ENCODE results near the gene MAFF.

The MAFF gene

DNA sequence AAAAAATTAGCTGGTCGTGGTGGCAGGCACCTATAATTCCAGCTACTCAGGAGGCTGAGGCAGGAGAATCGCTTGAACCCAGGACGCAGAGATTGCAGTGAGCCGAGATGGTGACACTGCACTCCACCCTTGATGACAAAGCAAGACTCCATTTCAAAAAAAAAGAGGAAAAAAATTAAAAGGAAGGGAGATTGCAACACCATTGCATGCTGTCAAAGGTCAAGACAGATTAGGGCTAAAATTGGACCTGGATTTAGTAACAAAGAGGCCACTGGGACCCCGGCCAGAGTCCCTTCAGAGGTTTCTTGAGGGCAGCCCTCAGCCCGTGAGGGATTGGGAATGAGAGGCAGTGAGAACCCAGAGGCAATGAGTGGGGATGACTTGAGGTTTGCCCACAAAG, 8.2 kb upstream of the MAFF start:
- no peaks in the 10 kb centered on the region for H3K36me3 ChIP-seq (ENCODE audit: control insufficient read depth, insufficient read depth, low read length, severe bottlenecking)
- no peaks in the 10 kb centered on the region for H3K9me3 ChIP-seq (ENCODE audit: control insufficient read depth, low read length)
- DNase-seq (ENCODE audit: low read depth) = no peak
- H3K4me1 ChIP-seq (ENCODE audit: control insufficient read depth, insufficient read depth, low read length) = peaks cover 41% of the 10 kb centered on the region
- no peak overlapping the region for H3K9ac ChIP-seq (ENCODE audit: low read length)
- H3K4me3 ChIP-seq (ENCODE audit: low read length) = no peak overlapping the region
- no peaks in the 10 kb centered on the region for H3K27me3 ChIP-seq (replicated peaks; ENCODE audit: control insufficient read depth, insufficient read depth, low read length)

DNA sequence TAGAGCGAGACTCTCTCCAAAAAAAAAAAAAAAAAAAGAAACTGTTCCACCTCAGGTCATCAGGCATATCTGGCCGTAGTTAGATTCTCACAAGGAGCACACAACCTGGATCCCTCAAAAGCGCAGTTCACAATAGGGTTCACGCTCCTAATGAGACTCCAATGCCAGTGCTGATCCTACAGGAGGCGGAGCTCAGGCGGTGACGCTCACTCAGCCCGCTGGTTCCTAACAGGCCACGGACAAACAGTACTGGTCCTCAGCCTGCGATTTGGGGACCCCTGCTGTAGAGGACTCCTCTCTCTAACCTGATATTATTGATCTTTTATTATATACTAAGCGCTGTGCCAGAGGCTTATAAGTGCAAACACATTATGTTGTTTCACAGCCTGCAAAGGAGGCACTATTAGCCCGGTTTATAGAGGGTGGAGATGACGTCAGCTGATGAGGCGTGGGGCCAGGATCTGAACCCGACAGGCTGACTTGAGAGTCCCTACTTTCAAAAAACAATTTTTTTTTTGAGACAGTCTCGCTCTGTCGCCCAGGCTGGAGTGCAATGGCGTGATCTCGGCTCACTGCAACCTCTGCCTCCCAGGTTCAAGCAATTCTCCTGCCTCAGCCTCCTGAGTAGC, 4.9 kb upstream of the MAFF start:
- H3K4me1 ChIP-seq (ENCODE audit: control insufficient read depth, insufficient read depth, low read length) = peaks cover 32% of the 10 kb centered on the region
- H3K9ac ChIP-seq (ENCODE audit: low read length) = no peak overlapping the region
- H3K4me3 ChIP-seq (ENCODE audit: low read length) = no peak overlapping the region
- H3K27me3 ChIP-seq (replicated peaks; ENCODE audit: control insufficient read depth, insufficient read depth, low read length) = no peaks in the 10 kb centered on the region
- no peaks in the 10 kb centered on the region for H3K36me3 ChIP-seq (ENCODE audit: control insufficient read depth, insufficient read depth, low read length, severe bottlenecking)
- DNase-seq (ENCODE audit: low read depth) = no peak
- no peaks in the 10 kb centered on the region for H3K9me3 ChIP-seq (ENCODE audit: control insufficient read depth, low read length)

DNA sequence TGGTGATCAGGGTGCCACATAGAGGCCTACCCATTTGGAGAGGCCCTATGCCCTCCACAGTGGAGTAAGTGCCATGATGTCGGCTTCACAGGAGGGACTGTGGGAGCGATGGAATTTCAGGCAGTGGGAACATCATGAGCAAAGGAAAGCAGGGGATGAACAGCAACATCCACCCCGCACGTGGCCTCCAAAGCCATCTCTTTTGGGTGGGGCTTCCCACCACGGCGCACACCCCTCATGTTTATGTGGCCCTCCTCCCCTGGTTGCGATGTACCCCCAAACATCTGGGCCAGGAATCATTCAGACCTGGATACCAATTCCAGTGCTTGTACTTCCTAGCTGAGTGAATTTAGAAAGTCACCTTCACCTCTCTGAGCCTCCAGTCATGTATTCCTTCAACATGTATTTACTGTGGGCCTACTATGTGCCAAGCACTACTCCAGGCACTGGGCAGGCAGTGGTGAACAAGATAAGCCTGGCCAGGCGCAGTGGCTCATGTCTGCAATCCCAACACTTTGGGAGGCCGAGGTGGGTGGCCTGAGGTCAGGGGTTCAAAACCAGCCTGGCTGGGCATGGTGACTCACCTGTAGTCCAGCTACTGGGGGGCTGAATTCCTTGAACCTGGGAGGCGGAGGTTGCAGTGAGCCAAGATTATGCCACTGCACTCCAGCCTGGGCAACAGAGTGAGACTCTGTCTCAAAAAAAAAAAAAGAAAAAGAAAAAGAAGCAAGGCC, 1.8 kb upstream of the MAFF start:
- DNase-seq (ENCODE audit: low read depth) = no peak
- no peak overlapping the region for H3K4me3 ChIP-seq (ENCODE audit: low read length)
- peaks cover 25% of the 10 kb centered on the region for H3K4me1 ChIP-seq (ENCODE audit: control insufficient read depth, insufficient read depth, low read length)
- H3K27me3 ChIP-seq (replicated peaks; ENCODE audit: control insufficient read depth, insufficient read depth, low read length) = no peaks in the 10 kb centered on the region
- H3K9me3 ChIP-seq (ENCODE audit: control insufficient read depth, low read length) = no peaks in the 10 kb centered on the region
- no peaks in the 10 kb centered on the region for H3K36me3 ChIP-seq (ENCODE audit: control insufficient read depth, insufficient read depth, low read length, severe bottlenecking)
- no peak overlapping the region for H3K9ac ChIP-seq (ENCODE audit: low read length)

DNA sequence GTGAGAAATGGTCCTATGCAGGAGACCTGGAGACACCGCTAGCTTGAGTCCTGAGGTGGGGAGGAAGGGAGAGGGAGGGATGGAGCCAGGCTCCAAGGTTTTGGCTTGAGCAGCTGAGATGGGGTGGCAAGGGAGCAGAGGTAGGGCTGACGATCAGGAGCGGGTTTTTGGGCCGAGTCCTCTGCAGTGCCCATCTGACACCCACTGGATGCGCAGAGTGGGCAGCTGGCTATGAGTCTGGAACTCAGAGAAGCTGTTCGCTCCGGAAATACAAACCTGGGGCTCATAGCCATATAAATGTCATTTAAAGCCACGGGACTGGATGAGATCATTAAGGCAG, 453 bp upstream of the MAFF start:
- Histone ChIP-seq H3K9me3 (ENCODE audit: control insufficient read depth, low read length) (no peaks in the 10 kb centered on the region), H3K27me3 (replicated peaks; ENCODE audit: control insufficient read depth, insufficient read depth, low read length) (no peaks in the 10 kb centered on the region), H3K4me3 (ENCODE audit: low read length) (peak overlapping the region; percentile 80), H3K4me1 (ENCODE audit: control insufficient read depth, insufficient read depth, low read length) (peaks cover 35% of the 10 kb centered on the region), H3K9ac (ENCODE audit: low read length) (peak overlapping the region; percentile 74), H3K36me3 (ENCODE audit: control insufficient read depth, insufficient read depth, low read length, severe bottlenecking) (no peaks in the 10 kb centered on the region)
- DNase-seq (ENCODE audit: low read depth) = no peak

DNA sequence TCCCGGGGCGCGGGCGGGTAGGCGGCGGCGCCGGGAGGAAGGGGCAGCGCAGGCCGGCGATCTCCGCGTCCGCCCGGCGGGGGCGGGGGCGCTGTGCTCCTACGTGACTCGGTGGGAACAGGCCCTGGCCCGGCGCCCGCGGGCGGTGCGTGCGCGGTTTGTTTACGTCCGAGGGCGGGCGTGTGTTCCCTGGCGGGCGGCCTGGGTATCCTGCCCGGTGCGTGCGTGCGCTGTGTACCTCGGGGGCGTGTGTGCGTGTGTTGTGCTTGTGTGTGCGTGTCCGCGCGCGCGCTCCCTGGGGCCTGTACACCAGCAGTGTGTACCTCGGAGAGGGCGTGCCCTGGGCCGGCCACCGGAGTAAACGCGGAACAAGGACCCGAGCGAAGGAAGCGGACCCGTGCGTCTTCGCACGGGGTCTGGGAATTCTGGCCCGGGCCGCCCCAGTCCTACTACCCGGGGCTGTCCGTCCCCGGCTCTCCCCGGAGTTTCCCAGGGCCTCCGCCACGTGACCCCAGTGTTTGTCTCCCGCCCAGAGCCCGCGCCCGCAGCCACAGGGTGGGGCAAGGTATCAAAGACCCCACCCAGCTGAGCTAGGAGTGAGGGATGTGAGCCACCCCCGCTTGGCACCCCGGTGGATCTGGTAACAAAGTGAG, 769 bp downstream of the MAFF start:
- H3K9ac ChIP-seq (ENCODE audit: low read length) = peak overlapping the region; percentile 87
- peaks cover 35% of the 10 kb centered on the region for H3K4me1 ChIP-seq (ENCODE audit: control insufficient read depth, insufficient read depth, low read length)
- H3K27me3 ChIP-seq (replicated peaks; ENCODE audit: control insufficient read depth, insufficient read depth, low read length) = no peaks in the 10 kb centered on the region
- H3K9me3 ChIP-seq (ENCODE audit: control insufficient read depth, low read length) = no peaks in the 10 kb centered on the region
- peak overlapping the region; percentile 85 for H3K4me3 ChIP-seq (ENCODE audit: low read length)
- DNase-seq (ENCODE audit: low read depth) = peak; percentile 96
- H3K36me3 ChIP-seq (ENCODE audit: control insufficient read depth, insufficient read depth, low read length, severe bottlenecking) = no peaks in the 10 kb centered on the region

DNA sequence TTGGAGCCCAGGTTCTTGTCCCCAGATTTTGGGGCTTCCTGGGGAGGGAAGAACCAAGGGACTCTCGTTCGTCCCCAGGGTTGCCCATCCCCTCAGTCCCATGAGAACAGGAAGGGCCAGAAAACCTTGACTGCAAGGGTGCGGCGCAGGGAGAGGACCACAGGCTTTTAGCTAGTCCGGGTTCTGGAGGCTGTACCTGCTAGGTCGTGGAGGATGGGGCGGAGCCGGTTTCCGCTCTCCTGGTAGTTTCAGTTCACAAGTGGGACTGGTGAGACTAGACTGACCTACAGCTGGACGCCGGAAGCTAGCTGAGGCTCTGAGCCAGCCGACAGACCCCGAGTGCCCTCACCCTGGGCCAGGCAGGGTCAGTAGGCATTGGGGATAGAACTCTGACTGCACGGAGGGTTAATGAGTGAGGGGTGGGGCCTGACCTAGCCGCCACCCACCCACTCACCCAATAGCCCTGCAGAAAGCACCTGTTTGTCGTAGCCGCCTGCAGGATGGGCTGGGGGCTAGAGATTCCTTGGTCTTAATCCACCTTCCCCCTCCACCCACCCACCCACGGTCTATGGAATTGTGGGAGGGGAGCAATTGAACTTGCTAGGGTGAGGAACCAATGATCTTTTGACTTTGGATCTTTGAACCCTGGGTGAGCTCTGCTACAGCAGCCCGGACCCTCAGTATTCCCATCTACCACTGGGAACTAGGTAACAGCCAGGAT, 1.5 kb downstream of the MAFF start:
- Histone ChIP-seq H3K9ac (ENCODE audit: low read length) (peak overlapping the region; percentile 87), H3K36me3 (ENCODE audit: control insufficient read depth, insufficient read depth, low read length, severe bottlenecking) (no peaks in the 10 kb centered on the region), H3K9me3 (ENCODE audit: control insufficient read depth, low read length) (no peaks in the 10 kb centered on the region), H3K4me1 (ENCODE audit: control insufficient read depth, insufficient read depth, low read length) (peaks cover 35% of the 10 kb centered on the region), H3K4me3 (ENCODE audit: low read length) (peak overlapping the region; percentile 85), H3K27me3 (replicated peaks; ENCODE audit: control insufficient read depth, insufficient read depth, low read length) (no peaks in the 10 kb centered on the region)
- peak; percentile 51 for DNase-seq (ENCODE audit: low read depth)

DNA sequence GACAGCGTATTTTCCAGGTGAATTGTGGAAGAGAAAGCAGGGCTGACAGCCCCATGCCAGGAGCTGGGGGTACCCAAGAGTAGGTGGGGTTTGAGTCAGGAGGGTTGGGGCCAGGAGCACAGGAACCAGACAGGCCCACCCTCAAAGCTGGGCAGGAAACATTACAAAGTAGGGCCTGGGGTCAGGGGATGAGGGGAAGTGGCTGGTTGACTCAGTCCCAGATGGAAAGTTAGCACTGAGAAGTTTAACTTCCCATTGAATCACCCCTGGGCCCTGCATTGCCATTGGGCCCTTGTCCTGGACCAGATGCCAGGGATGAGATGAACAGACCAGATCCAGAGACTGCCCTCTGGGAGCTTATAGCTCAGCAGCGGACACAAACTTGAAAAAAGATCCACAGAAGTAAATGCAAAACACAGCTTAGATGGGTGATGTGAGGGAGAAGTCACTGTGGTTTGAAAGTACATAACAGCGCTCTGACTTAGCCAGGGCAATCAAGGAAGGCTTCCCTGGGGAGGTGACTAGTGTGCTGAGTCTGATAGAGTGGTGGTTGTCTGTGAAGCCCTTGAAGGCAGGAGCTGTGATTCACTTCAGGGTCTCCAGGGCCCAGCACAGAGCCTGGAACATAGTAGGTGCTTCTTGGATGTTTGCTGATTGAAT, 2.2 kb downstream of the MAFF start:
- H3K4me3 ChIP-seq (ENCODE audit: low read length) = peak overlapping the region; percentile 85

DNA sequence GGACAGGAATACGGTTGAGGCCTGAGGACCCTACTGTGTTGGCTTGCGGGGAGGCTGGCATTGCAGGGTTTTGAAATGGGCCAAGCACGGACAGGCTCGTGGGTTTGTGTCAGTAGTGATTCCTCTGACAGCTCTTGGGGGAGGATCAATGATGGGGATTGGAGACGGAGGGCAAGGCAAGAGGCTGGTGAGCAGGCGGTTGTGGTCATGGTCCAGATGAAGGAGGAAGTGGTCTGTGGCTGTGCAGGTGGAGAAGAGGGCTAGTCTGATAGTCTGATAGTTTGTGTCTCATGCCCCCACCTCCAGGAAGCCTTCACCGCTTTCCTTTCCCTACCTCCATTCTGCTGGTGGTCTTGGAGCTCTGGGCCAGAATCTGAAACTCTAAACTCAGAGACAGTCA, 3.0 kb downstream of the MAFF start:
- Histone ChIP-seq H3K9me3 (ENCODE audit: control insufficient read depth, low read length) (no peaks in the 10 kb centered on the region), H3K9ac (ENCODE audit: low read length) (peak overlapping the region; percentile 87), H3K4me1 (ENCODE audit: control insufficient read depth, insufficient read depth, low read length) (peaks cover 35% of the 10 kb centered on the region), H3K4me3 (ENCODE audit: low read length) (peak overlapping the region; percentile 85), H3K36me3 (ENCODE audit: control insufficient read depth, insufficient read depth, low read length, severe bottlenecking) (no peaks in the 10 kb centered on the region), H3K27me3 (replicated peaks; ENCODE audit: control insufficient read depth, insufficient read depth, low read length) (no peaks in the 10 kb centered on the region)
- no peak for DNase-seq (ENCODE audit: low read depth)

More for the DNA sequence above, 2.2 kb downstream of the MAFF start:
- H3K36me3 ChIP-seq (ENCODE audit: control insufficient read depth, insufficient read depth, low read length, severe bottlenecking) = no peaks in the 10 kb centered on the region
- H3K4me1 ChIP-seq (ENCODE audit: control insufficient read depth, insufficient read depth, low read length) = peaks cover 35% of the 10 kb centered on the region
- no peaks in the 10 kb centered on the region for H3K27me3 ChIP-seq (replicated peaks; ENCODE audit: control insufficient read depth, insufficient read depth, low read length)
- H3K9me3 ChIP-seq (ENCODE audit: control insufficient read depth, low read length) = no peaks in the 10 kb centered on the region
- peak; percentile 45 for DNase-seq (ENCODE audit: low read depth)
- peak overlapping the region; percentile 87 for H3K9ac ChIP-seq (ENCODE audit: low read length)

DNA sequence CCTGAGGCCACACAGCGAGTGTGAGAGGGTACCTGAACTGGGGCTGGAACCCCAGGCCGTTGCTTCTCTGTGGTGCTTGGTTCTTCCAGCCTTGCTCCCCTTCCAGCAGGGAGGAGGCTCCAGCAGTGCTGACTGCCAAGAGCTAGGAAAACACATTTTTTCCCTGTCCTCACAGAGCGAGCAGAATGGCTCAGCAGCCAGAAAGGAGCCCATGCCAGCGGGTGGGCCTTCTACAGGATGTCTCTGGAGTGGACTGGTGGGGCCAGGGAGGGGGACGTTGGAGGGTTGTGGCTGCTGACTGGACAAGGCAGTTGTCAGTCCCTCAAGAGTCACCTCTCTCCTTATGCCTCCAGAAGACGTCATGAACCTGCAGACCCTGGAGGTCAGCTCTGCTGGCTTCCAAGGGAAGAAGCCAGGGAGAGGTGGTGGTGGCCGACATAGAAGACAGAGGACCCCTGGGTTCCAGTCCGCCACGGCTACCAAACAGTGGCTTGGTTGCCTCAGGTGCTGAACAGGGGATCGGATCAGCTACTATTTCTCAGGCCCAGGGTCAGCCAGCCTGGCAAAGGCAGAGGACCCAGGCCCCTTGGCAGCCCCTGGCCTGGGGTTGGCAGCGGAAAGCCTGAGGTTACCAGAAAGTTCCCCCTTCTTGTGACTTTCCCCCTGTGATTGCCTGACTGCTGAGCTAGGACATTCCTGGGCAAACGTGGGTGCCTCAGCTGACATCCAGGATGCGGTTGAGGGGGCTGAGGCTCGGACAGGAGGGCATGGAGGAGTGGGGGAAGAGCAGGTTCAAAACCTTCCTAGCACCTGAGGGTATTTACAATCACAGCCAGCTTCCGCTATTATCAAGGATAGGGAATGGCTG, 3.7 kb downstream of the MAFF start:
- DNase-seq (ENCODE audit: low read depth) = peak; percentile 78
- Histone ChIP-seq H3K9ac (ENCODE audit: low read length) (peak overlapping the region; percentile 87), H3K9me3 (ENCODE audit: control insufficient read depth, low read length) (no peaks in the 10 kb centered on the region), H3K4me1 (ENCODE audit: control insufficient read depth, insufficient read depth, low read length) (peaks cover 35% of the 10 kb centered on the region), H3K27me3 (replicated peaks; ENCODE audit: control insufficient read depth, insufficient read depth, low read length) (no peaks in the 10 kb centered on the region), H3K36me3 (ENCODE audit: control insufficient read depth, insufficient read depth, low read length, severe bottlenecking) (no peaks in the 10 kb centered on the region), H3K4me3 (ENCODE audit: low read length) (peak overlapping the region; percentile 85)

DNA sequence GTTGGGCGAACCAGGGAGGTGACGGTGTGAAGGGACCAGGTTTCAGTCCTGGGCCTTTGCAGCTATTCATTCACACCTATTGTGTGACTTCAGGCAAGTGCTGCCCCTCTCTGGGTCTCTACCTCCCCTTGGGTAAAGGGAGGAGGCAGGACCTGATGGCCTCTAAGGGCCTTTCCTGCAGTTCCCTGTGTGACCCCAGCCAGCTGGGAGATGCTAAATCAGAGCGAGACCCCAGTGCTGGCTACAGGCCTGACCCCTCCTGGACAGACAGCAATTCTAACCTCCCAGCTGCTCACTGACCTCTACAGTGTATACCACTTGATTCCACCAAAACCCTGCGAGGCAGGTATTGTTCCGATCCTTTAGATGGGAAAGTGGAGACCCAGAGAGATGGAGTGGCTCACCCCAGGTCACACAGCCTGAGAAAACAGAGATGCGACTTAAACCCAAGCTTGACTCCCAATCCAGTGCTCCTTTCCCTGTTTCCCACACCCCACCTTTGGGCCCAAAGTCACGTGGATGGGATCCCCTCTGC, 6.2 kb downstream of the MAFF start:
- Histone ChIP-seq H3K4me1 (ENCODE audit: control insufficient read depth, insufficient read depth, low read length) (peaks cover 31% of the 10 kb centered on the region), H3K36me3 (ENCODE audit: control insufficient read depth, insufficient read depth, low read length, severe bottlenecking) (no peaks in the 10 kb centered on the region), H3K27me3 (replicated peaks; ENCODE audit: control insufficient read depth, insufficient read depth, low read length) (no peaks in the 10 kb centered on the region), H3K4me3 (ENCODE audit: low read length) (no peak overlapping the region), H3K9ac (ENCODE audit: low read length) (peak overlapping the region; percentile 17), H3K9me3 (ENCODE audit: control insufficient read depth, low read length) (no peaks in the 10 kb centered on the region)
- DNase-seq (ENCODE audit: low read depth) = no peak

Measured in adipocyte (in vitro differentiated cells).